Lower lobe of right lung (tissue), 2 donors: Measurements from ENCODE around the gene HABP4. TPM values are rescaled to one million over a fixed set of nuclear protein-coding genes. Genes with fewer than 3 reads are reported as not detected.

Source experiments
- ATAC-seq, 2 donors: fragments of 200-7000 bp; cut with Tn5 transposase; one replicate each; pipeline ENCODE4 v1.9.1; 2020 to 2022; ENCODE audit warnings: mild to moderate bottlenecking in 2 of 2, moderate library complexity in 2 of 2
- DNase-seq: peaks from one replicate; pipeline ENCODE4 v3.0.0-alpha.2; 2020
- H3K27ac ChIP-seq: fragments of 200-600 bp; one replicate; pipeline ENCODE4 v1.8.0; 2022
- H3K27me3 ChIP-seq: fragments of 200-600 bp; one replicate; pipeline ENCODE4 v1.8.0; 2022; ENCODE audit warnings: low read depth
- H3K36me3 ChIP-seq: fragments of 200-600 bp; one replicate; pipeline ENCODE4 v1.8.0; 2022; ENCODE audit warnings: mild to moderate bottlenecking
- H3K4me1 ChIP-seq: fragments of 200-600 bp; one replicate; pipeline ENCODE4 v1.8.0; 2022
- H3K4me3 ChIP-seq: fragments of 200-600 bp; one replicate; pipeline ENCODE4 v1.8.0; 2022; ENCODE audit warnings: mild to moderate bottlenecking
- H3K9me3 ChIP-seq: fragments of 200-600 bp; one replicate; pipeline ENCODE4 v1.8.0; 2022
- intact Hi-C: fragments of 100-400 bp; cut with DNase I; formaldehyde crosslinking; loops from one replicate; pipeline ENCODE4 v1.11.0; 2022
- total RNA-seq: library from RNA; stranded (reverse); fragmentation: NEBNext Ultra II Directional; extraction: Animal tissue kit (Norgen Biotek cat#: 25700); gene quantifications from one replicate; pipeline ENCODE4 v1.2.1, GENCODE V29; 2021
- TF ChIP-seq, protein P1 (sequence below): fragments of 200-600 bp; IDR thresholded peaks from one replicate; pipeline ENCODE4 v1.8.0; 2022; ENCODE audit warnings: antibody characterized with exemption, mild to moderate bottlenecking
- donor health status: DM: no; HTN: yes; CAD: no; lungs with severe emphysema.

HABP4 gene
- total RNA-seq, 1 donor from 2014 or later = 9.8 TPM

GRCh38 chr9:96503918-96504317 is 53.9 kb downstream of the HABP4 start:
- ATAC-seq (no peak), DNase-seq (no peak)
- no peak overlapping the region for H3K4me3 ChIP-seq
- intact Hi-C loops = no loop called here
- no peak overlapping the region for H3K27ac ChIP-seq
- H3K27me3 ChIP-seq = no peaks in the 10 kb centered on the region
- no peaks in the 10 kb centered on the region for H3K9me3 ChIP-seq
- no peaks in the 10 kb centered on the region for H3K4me1 ChIP-seq
- peaks cover 13% of the 10 kb centered on the region for H3K36me3 ChIP-seq
- TF ChIP-seq, protein P1, sequence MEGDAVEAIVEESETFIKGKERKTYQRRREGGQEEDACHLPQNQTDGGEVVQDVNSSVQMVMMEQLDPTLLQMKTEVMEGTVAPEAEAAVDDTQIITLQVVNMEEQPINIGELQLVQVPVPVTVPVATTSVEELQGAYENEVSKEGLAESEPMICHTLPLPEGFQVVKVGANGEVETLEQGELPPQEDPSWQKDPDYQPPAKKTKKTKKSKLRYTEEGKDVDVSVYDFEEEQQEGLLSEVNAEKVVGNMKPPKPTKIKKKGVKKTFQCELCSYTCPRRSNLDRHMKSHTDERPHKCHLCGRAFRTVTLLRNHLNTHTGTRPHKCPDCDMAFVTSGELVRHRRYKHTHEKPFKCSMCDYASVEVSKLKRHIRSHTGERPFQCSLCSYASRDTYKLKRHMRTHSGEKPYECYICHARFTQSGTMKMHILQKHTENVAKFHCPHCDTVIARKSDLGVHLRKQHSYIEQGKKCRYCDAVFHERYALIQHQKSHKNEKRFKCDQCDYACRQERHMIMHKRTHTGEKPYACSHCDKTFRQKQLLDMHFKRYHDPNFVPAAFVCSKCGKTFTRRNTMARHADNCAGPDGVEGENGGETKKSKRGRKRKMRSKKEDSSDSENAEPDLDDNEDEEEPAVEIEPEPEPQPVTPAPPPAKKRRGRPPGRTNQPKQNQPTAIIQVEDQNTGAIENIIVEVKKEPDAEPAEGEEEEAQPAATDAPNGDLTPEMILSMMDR = no peak

- ATAC-seq (peak; percentile 75 to 96), DNase-seq (no peak)
- TF ChIP-seq, protein P1 = no peak
- no peaks in the 10 kb centered on the region for H3K27me3 ChIP-seq
- H3K4me1 ChIP-seq = no peaks in the 10 kb centered on the region
- H3K4me3 ChIP-seq = no peak overlapping the region
- H3K9me3 ChIP-seq = no peaks in the 10 kb centered on the region
- no peak overlapping the region for H3K27ac ChIP-seq
- intact Hi-C loops = no loop called here
- H3K36me3 ChIP-seq = peaks cover 12% of the 10 kb centered on the region
Observed at GRCh38 chr9:96505316-96505991, 55.5 kb downstream of the HABP4 start.

DNA sequence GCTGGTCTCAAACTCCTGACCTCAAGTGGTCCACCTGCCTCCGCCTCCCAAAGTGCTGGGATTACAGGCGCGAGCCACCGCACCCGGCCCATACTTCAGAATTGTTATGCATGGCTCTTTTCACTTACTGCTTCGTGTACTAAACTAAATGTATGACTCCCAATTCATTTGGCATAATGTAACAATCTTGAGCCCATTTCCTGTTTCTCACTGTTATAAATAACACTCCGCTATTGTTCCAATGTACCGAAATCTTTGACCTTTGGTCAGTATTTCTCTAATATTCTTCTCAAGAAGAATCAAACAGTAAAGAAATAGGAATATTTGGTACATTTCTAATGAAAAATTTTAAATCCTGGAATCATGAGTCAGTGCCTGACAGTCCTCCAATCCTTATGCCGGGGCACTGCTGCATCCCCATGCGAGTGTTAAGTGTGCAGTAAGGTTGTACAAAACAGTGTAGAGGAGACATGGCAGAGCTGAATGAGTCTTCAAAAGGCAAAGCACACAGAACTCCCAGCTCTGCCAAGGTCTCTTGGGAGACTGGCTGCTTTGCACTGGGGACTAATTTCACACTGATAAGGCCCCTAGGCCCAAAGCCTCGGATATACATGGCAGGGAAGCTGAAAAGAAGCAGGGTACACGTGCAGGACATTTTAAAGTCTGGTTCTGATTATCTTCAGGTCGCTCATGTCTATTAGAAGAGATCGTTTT is 58.4 kb downstream of the HABP4 start:
- Histone ChIP-seq H3K4me3 (no peak overlapping the region), H3K36me3 (peaks cover 12% of the 10 kb centered on the region), H3K27me3 (no peaks in the 10 kb centered on the region), H3K4me1 (peaks cover under 1% of the 10 kb centered on the region), H3K9me3 (no peaks in the 10 kb centered on the region), H3K27ac (no peak overlapping the region)
- intact Hi-C loops = no loop called here
- TF ChIP-seq, protein P1 = no peak
- DNase-seq = no peak
- ATAC-seq = no peak

- Histone ChIP-seq H3K27me3 (no peaks in the 10 kb centered on the region), H3K36me3 (peaks cover 16% of the 10 kb centered on the region), H3K9me3 (no peaks in the 10 kb centered on the region), H3K4me3 (no peak overlapping the region), H3K27ac (no peak overlapping the region), H3K4me1 (peaks cover 7% of the 10 kb centered on the region)
- DNase-seq (no peak), ATAC-seq (no peak)
- intact Hi-C loops = no loop called here
- TF ChIP-seq, protein P1 = no peak
Observed at GRCh38 chr9:96509026-96509425, 59.1 kb downstream of the HABP4 start.

DNA sequence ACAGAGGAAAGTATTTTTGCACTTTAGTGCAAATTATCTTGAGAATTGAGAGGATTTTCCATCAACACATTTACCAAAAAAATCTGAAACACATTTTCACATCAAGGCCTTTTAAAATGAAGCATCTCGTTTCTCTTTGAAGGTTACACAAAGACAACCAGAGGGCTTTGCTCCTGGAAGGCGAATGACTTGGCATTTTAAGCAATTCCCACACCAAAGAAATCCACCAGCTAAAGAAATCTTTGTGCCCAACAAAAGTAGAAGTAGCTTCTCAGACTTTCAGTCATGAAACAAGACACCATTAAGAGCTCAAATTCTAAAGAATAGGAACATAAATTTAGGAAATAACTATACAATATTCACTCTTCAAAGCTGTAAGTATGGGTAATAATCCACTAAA is 59.9 kb downstream of the HABP4 start:
- intact Hi-C loops = no loop called here

More for the DNA sequence above, 59.9 kb downstream of the HABP4 start:
- TF ChIP-seq, protein P1 = no peak
- Histone ChIP-seq H3K4me3 (no peak overlapping the region), H3K9me3 (no peaks in the 10 kb centered on the region), H3K27me3 (no peaks in the 10 kb centered on the region), H3K36me3 (peaks cover 14% of the 10 kb centered on the region), H3K4me1 (peaks cover 12% of the 10 kb centered on the region), H3K27ac (no peak overlapping the region)
- no peak for DNase-seq
- ATAC-seq = no peak
